MM.1S (cell line): ENCODE data around the gene FOXF2.

Source experiments
- DNase-seq: peaks from one replicate; pipeline ENCODE4 v3.0.0-alpha.2; 2015
- H2AFZ ChIP-seq: fragments of 300-600 bp; sonication (generic); 2 replicates; pipeline ENCODE4 v1.6.0; 2016; ENCODE audit warnings: antibody characterized with exemption, low read length
- H3F3A ChIP-seq: fragments of 300-600 bp; sonication (generic); 2 replicates; pipeline ENCODE4 v1.6.1; 2016; ENCODE audit warnings: mild to moderate bottlenecking, antibody characterized with exemption, low read length, moderate library complexity, mixed read lengths; ENCODE audit not compliant: insufficient read depth
- H3K27ac ChIP-seq: fragments of 300-600 bp; sonication (generic); 2 replicates; pipeline ENCODE4 v1.5.1; 2016; ENCODE audit warnings: mild to moderate bottlenecking, low read length
- H3K27me3 ChIP-seq: fragments of 300-600 bp; sonication (generic); replicated peaks from 2 replicates; pipeline ENCODE4 v1.6.0; 2016; ENCODE audit warnings: low read length; ENCODE audit not compliant: insufficient read depth
- H3K36me3 ChIP-seq: fragments of 300-600 bp; sonication (generic); replicated peaks from 2 replicates; pipeline ENCODE4 v1.6.1; 2016; ENCODE audit warnings: mild to moderate bottlenecking, low read length, mixed read lengths; ENCODE audit not compliant: insufficient read depth
- H3K4me1 ChIP-seq: fragments of 300-600 bp; sonication (generic); 2 replicates; pipeline ENCODE4 v1.6.1; 2016; ENCODE audit warnings: low read length, mixed read lengths
- H3K4me2 ChIP-seq: fragments of 300-600 bp; sonication (generic); 2 replicates; pipeline ENCODE4 v1.6.0; 2016; ENCODE audit warnings: low read depth, low read length
- H3K4me3 ChIP-seq: fragments of 300-600 bp; sonication (generic); 2 replicates; pipeline ENCODE4 v1.5.1; 2016; ENCODE audit warnings: low read length, mixed read lengths
- H3K79me2 ChIP-seq: fragments of 300-600 bp; sonication (generic); 2 replicates; pipeline ENCODE4 v1.6.1; 2016; ENCODE audit warnings: mixed run types, low read length, mixed read lengths
- H3K9ac ChIP-seq: fragments of 300-600 bp; sonication (generic); 2 replicates; pipeline ENCODE4 v1.6.1; 2016; ENCODE audit warnings: low read length, mixed read lengths
- H3K9me2 ChIP-seq: fragments of 300-600 bp; sonication (generic); replicated peaks from 2 replicates; pipeline ENCODE4 v1.6.1; 2016; ENCODE audit warnings: mild to moderate bottlenecking, low read length, mixed read lengths; ENCODE audit not compliant: insufficient read depth
- H3K9me3 ChIP-seq: fragments of 300-600 bp; sonication (generic); replicated peaks from 2 replicates; pipeline ENCODE4 v1.6.1; 2016; ENCODE audit warnings: mild to moderate bottlenecking, low read length, mixed read lengths; ENCODE audit not compliant: insufficient read depth
- H4K20me1 ChIP-seq: fragments of 300-600 bp; sonication (generic); 2 replicates; pipeline ENCODE4 v1.6.1; 2016; ENCODE audit warnings: mild to moderate bottlenecking, low read length, moderate library complexity, mixed read lengths; ENCODE audit not compliant: insufficient read depth
- EZH2 ChIP-seq: fragments of 300-600 bp; sonication (generic); optimal IDR thresholded peaks from 2 replicates; pipeline ENCODE3; 2017; ENCODE audit warnings: low read depth, mild to moderate bottlenecking, antibody characterized with exemption, low read length, mixed read lengths
- EZH2phosphoT487 ChIP-seq: fragments of 300-600 bp; sonication (generic); IDR thresholded peaks from 2 replicates; pipeline ENCODE4 v1.6.1; 2018; ENCODE audit warnings: antibody characterized with exemption, low read length
- TF ChIP-seq, protein P1 (sequence below): fragments of 300-600 bp; sonication (generic); IDR thresholded peaks from 2 replicates; pipeline ENCODE4 v1.5.1; 2016; ENCODE audit warnings: antibody characterized with exemption, low read length, mixed read lengths

The FOXF2 gene

DNA sequence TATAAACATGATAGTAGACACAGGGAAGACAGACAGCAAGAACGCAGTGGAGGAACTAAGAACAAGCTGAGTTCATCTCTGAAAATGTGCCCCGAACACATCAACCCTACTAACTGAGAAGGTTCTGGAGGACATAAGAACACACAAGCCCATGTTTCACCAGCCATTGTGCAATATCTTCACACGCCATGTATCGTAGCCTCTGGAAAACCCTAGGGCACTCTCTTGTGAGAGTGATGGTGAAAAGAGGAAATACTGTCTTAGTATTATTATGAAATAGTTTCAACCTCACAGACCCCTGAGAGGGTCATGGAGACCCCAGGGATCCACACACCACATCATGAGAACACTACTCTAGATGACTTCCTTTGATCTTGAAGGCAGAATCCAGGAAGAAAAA, 26.1 kb upstream of the FOXF2 start:
- no peaks in the 10 kb centered on the region for H3K9me3 ChIP-seq
- no peaks in the 10 kb centered on the region for H3K36me3 ChIP-seq
- no peak overlapping the region for H3K27ac ChIP-seq
- H3K4me1 ChIP-seq = no peaks in the 10 kb centered on the region
- TF ChIP-seq EZH2 (no peak), EZH2phosphoT487 (no peak)
- TF ChIP-seq, protein P1, sequence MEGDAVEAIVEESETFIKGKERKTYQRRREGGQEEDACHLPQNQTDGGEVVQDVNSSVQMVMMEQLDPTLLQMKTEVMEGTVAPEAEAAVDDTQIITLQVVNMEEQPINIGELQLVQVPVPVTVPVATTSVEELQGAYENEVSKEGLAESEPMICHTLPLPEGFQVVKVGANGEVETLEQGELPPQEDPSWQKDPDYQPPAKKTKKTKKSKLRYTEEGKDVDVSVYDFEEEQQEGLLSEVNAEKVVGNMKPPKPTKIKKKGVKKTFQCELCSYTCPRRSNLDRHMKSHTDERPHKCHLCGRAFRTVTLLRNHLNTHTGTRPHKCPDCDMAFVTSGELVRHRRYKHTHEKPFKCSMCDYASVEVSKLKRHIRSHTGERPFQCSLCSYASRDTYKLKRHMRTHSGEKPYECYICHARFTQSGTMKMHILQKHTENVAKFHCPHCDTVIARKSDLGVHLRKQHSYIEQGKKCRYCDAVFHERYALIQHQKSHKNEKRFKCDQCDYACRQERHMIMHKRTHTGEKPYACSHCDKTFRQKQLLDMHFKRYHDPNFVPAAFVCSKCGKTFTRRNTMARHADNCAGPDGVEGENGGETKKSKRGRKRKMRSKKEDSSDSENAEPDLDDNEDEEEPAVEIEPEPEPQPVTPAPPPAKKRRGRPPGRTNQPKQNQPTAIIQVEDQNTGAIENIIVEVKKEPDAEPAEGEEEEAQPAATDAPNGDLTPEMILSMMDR = no peak
- H3K27me3 ChIP-seq = no peaks in the 10 kb centered on the region
- no peak overlapping the region for H2AFZ ChIP-seq
- no peaks in the 10 kb centered on the region for H4K20me1 ChIP-seq
- no peaks in the 10 kb centered on the region for H3F3A ChIP-seq
- no peaks in the 10 kb centered on the region for H3K79me2 ChIP-seq
- H3K4me3 ChIP-seq = no peak overlapping the region
- DNase-seq = no peak
- no peak overlapping the region for H3K4me2 ChIP-seq
- H3K9ac ChIP-seq = no peak overlapping the region
- no peaks in the 10 kb centered on the region for H3K9me2 ChIP-seq

DNA sequence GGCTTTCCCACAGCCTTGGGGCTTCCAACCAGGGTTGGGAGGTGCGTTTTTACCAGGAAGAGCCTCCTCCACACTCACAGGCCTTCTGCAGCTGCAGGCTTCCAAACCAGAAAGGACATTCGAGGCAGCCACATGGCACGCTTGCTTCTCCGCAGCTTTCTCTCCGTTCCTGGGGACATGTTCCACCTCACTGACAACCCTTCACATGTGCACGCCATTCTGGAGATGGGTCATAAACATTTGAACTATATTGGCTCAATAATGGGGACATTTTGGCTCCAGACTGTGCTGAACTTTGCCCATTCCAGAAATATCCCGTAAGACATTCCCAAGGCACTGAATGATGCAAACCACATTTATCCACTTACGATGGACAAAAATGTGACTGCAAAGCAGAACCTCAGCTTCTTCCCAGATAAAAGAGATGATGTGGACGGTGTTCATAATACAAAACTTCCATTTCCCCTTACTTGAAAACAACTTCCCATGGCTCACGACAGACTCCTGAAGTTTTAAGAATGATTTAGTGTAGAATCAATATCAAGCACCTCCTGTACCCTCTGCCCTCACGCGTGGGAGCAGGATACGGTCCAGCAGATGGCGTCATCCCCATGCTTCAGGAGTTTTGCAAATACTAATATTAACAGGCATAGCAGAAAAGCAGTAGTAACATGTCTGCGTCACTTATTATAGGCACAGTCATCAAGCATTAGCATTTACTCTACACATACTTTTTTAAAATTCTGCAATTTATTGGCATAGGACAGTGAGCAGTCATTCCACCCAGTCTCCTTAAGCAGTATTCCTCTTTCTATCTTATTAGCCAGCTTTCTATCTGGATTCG, 25.4 kb upstream of the FOXF2 start:
- TF ChIP-seq EZH2 (no peak), EZH2phosphoT487 (no peak)
- TF ChIP-seq, protein P1 = peak; percentile 30
- Histone ChIP-seq H3K9me2 (no peaks in the 10 kb centered on the region), H2AFZ (no peak overlapping the region), H4K20me1 (no peaks in the 10 kb centered on the region), H3K27me3 (no peaks in the 10 kb centered on the region), H3K79me2 (no peaks in the 10 kb centered on the region), H3K27ac (no peak overlapping the region), H3K4me2 (no peak overlapping the region), H3K4me1 (no peaks in the 10 kb centered on the region), H3K9me3 (no peaks in the 10 kb centered on the region), H3K36me3 (no peaks in the 10 kb centered on the region), H3F3A (no peaks in the 10 kb centered on the region), H3K4me3 (no peak overlapping the region), H3K9ac (no peak overlapping the region)
- no peak for DNase-seq

DNA sequence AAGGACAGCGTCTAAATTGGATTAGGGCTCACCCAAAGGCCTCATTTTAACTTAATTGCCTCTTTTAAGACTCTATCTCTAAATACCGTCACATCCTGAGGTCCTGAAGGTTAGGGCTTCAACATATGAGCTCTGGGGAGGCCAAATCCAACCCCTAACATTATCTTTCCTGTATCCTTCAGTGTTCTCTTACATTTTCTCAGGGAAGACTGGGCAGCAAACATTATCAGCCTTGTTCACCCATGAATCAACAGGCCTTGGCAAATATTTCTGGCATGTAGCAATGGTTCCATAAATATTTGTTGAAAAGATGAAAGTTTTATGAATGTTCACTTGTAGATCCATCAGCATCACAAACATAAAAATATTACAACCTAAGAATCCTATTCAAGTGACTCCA, 24.6 kb upstream of the FOXF2 start:
- no peaks in the 10 kb centered on the region for H3K9me2 ChIP-seq
- no peak overlapping the region for H3K4me3 ChIP-seq
- no peak overlapping the region for H3K27ac ChIP-seq
- no peaks in the 10 kb centered on the region for H3K27me3 ChIP-seq
- H4K20me1 ChIP-seq = no peaks in the 10 kb centered on the region
- no peaks in the 10 kb centered on the region for H3K9me3 ChIP-seq
- no peaks in the 10 kb centered on the region for H3K79me2 ChIP-seq
- H3K9ac ChIP-seq = no peak overlapping the region
- no peaks in the 10 kb centered on the region for H3K4me1 ChIP-seq
- TF ChIP-seq, protein P1 = no peak
- TF ChIP-seq EZH2phosphoT487 (no peak), EZH2 (no peak)
- no peaks in the 10 kb centered on the region for H3F3A ChIP-seq
- no peaks in the 10 kb centered on the region for H3K36me3 ChIP-seq
- no peak for DNase-seq
- no peak overlapping the region for H2AFZ ChIP-seq
- no peak overlapping the region for H3K4me2 ChIP-seq
